Mesodermal cell (in vitro differentiated cells): ENCODE results near the gene DRC7.
A peak's percentile ranks its signal among the peaks of the same experiment; 100 is the strongest.

Source experiments
- H3K27ac ChIP-seq: 2 replicates; pipeline ENCODE4 v1.7.0; 2013; ENCODE audit warnings: mild to moderate bottlenecking, low read depth, low read length, moderate library complexity; ENCODE audit not compliant: severe bottlenecking
- H3K36me3 ChIP-seq: 2 replicates; pipeline ENCODE4 v1.7.1; 2013; ENCODE audit warnings: mild to moderate bottlenecking, low read length, moderate library complexity; ENCODE audit not compliant: control insufficient read depth, insufficient read depth
- H3K4me1 ChIP-seq: one replicate; pipeline ENCODE4 v1.7.1; 2013; ENCODE audit warnings: mild to moderate bottlenecking, low read length; ENCODE audit not compliant: insufficient read depth, control insufficient read depth, poor library complexity, severe bottlenecking
- H3K4me3 ChIP-seq: 2 replicates; pipeline ENCODE4 v1.7.0; 2013; ENCODE audit warnings: low read length, control low read depth, mild to moderate bottlenecking; ENCODE audit not compliant: insufficient read depth, poor library complexity, severe bottlenecking; ENCODE audit errors: extremely low read depth
- H3K9me3 ChIP-seq: 2 replicates; pipeline ENCODE4 v1.7.1; 2013; ENCODE audit warnings: mild to moderate bottlenecking, low read length, moderate library complexity; ENCODE audit not compliant: control insufficient read depth
- WGBS, 2 experiments: methylation state at CpG; one replicate each; pipeline ENCODE4 v1.1.5; 2013; ENCODE audit warnings: missing lambda C conversion rate in 2 of 2; ENCODE audit not compliant: insufficient coverage in 2 of 2; 5-methylcytosine and 5-hydroxymethylcytosine counted together

Gene DRC7

GRCh38 chr16:57688487-57688986 lies 6.1 kb upstream of the DRC7 start:
- H3K36me3 ChIP-seq, result no peaks in the 10 kb centered on the region
- H3K9me3 ChIP-seq, result no peaks in the 10 kb centered on the region
- no peaks in the 10 kb centered on the region for H3K4me1 ChIP-seq
- 90% methylated on average over 2 of the region's 4 CpGs; no CpG with 5 or more reads in 1 of the 2 experiments for WGBS, 2 experiments
- no peak overlapping the region for H3K4me3 ChIP-seq
- no peak overlapping the region for H3K27ac ChIP-seq

GRCh38 chr16:57688987-57689761 lies 5.4 kb upstream of the DRC7 start:
- Histone ChIP-seq H3K9me3 (no peaks in the 10 kb centered on the region), H3K4me3 (no peak overlapping the region), H3K27ac (peak overlapping the region; percentile 51), H3K36me3 (no peaks in the 10 kb centered on the region), H3K4me1 (no peaks in the 10 kb centered on the region)
- 68 to 78% methylated on average over 7 to 13 of the region's 15 CpGs for WGBS, 2 experiments

- Histone ChIP-seq H3K27ac (peak overlapping the region; percentile 51), H3K4me3 (no peak overlapping the region), H3K36me3 (no peaks in the 10 kb centered on the region), H3K9me3 (no peaks in the 10 kb centered on the region), H3K4me1 (no peaks in the 10 kb centered on the region)
- WGBS, 2 experiments, result 68 to 78% methylated on average over 8 to 10 of the region's 13 CpGs
These were observed 4.6 kb upstream of the DRC7 start for GRCh38 chr16:57689762-57690558.

GRCh38 chr16:57690782-57691471 lies 3.7 kb upstream of the DRC7 start:
- 88 to 100% methylated on average over 3 of the region's 4 CpGs for WGBS, 2 experiments
- Histone ChIP-seq H3K4me1 (no peaks in the 10 kb centered on the region), H3K4me3 (no peak overlapping the region), H3K27ac (no peak overlapping the region), H3K36me3 (no peaks in the 10 kb centered on the region), H3K9me3 (no peaks in the 10 kb centered on the region)

- WGBS, 2 experiments, result 100% methylated on average over 1 of the region's 2 CpGs; no CpG with 5 or more reads in 1 of the 2 experiments
- H3K4me3 ChIP-seq, result no peak overlapping the region
- no peaks in the 10 kb centered on the region for H3K4me1 ChIP-seq
- no peaks in the 10 kb centered on the region for H3K36me3 ChIP-seq
- no peaks in the 10 kb centered on the region for H3K9me3 ChIP-seq
- H3K27ac ChIP-seq, result no peak overlapping the region
These were observed 2.0 kb upstream of the DRC7 start for GRCh38 chr16:57692636-57693035.

- Histone ChIP-seq H3K36me3 (no peaks in the 10 kb centered on the region), H3K9me3 (no peaks in the 10 kb centered on the region), H3K4me1 (no peaks in the 10 kb centered on the region), H3K27ac (no peak overlapping the region), H3K4me3 (no peak overlapping the region)
- 88% methylated on average over 2 of the region's 4 CpGs; no CpG with 5 or more reads in 1 of the 2 experiments for WGBS, 2 experiments
These were observed 1.1 kb upstream of the DRC7 start for GRCh38 chr16:57693550-57693949.

- 73 to 74% methylated on average over 5 to 9 of the region's 10 CpGs for WGBS, 2 experiments
- Histone ChIP-seq H3K9me3 (no peaks in the 10 kb centered on the region), H3K27ac (no peak overlapping the region), H3K4me3 (no peak overlapping the region), H3K36me3 (no peaks in the 10 kb centered on the region), H3K4me1 (no peaks in the 10 kb centered on the region)
These were observed 328 bp upstream of the DRC7 start for GRCh38 chr16:57694231-57694724.

- no peak overlapping the region for H3K4me3 ChIP-seq
- H3K4me1 ChIP-seq, result no peaks in the 10 kb centered on the region
- no peaks in the 10 kb centered on the region for H3K36me3 ChIP-seq
- WGBS, 2 experiments, result 89 to 94% methylated on average over 2 to 3 of the region's 5 CpGs
- no peak overlapping the region for H3K27ac ChIP-seq
- no peaks in the 10 kb centered on the region for H3K9me3 ChIP-seq
These were observed 1.1 kb downstream of the DRC7 start for GRCh38 chr16:57695680-57696069.

- 85 to 92% methylated on average over 5 to 6 of the region's 7 CpGs for WGBS, 2 experiments
- Histone ChIP-seq H3K4me3 (no peak overlapping the region), H3K9me3 (no peaks in the 10 kb centered on the region), H3K36me3 (no peaks in the 10 kb centered on the region), H3K27ac (no peak overlapping the region), H3K4me1 (no peaks in the 10 kb centered on the region)
These were observed 1.6 kb downstream of the DRC7 start for GRCh38 chr16:57696240-57696639.

GRCh38 chr16:57697896-57698537 lies 3.4 kb downstream of the DRC7 start:
- Histone ChIP-seq H3K36me3 (no peaks in the 10 kb centered on the region), H3K4me1 (peaks cover 3% of the 10 kb centered on the region), H3K27ac (no peak overlapping the region), H3K9me3 (no peaks in the 10 kb centered on the region), H3K4me3 (no peak overlapping the region)
- 89 to 97% methylated on average over 12 to 13 of the region's 17 CpGs for WGBS, 2 experiments
